Naive thymus-derived CD4-positive, alpha-beta T cell (primary cell): Measurements from ENCODE around the gene CFAP410. TPM values are rescaled to one million over a fixed set of nuclear protein-coding genes. Genes with fewer than 3 reads are reported as not detected.
A peak's percentile ranks its signal among the peaks of the same experiment; 100 is the strongest.

Experiments used
- ATAC-seq: fragments of 150-1000 bp; cut with Tn5 transposase; 2 replicates; pipeline ENCODE4 v1.10.0; 2021; ENCODE audit warnings: mild to moderate bottlenecking, moderate library complexity
- CTCF ChIA-PET: fragments of 350-600 bp; sonication (Branson Sonifier 250); formaldehyde crosslinking; loops from one replicate; lab custom pipeline; 2021; ENCODE audit warnings: antibody characterized with exemption; lab: Charles Lee
- POLR2A ChIA-PET: fragments of 350-600 bp; sonication (Branson Sonifier 250); formaldehyde crosslinking; loops from one replicate; lab custom pipeline; 2021; ENCODE audit warnings: antibody characterized with exemption, inconsistent platforms; lab: Charles Lee
- DNase-seq, 9 donors: peaks; one replicate each; pipeline versions ENCODE4 v3.0.0 to v3.0.0-alpha.2; 2020 to 2022; ENCODE audit warnings: mixed read lengths in 1 of 9
- H3K27ac ChIP-seq: one replicate; pipeline ENCODE4 v1.7.0; 2013; ENCODE audit warnings: mild to moderate bottlenecking, low read depth, low read length, moderate library complexity
- H3K27me3 ChIP-seq, 2 donors: one replicate each; pipeline ENCODE4 v1.7.0; 2013; ENCODE audit warnings: low read length in 2 of 2, mild to moderate bottlenecking in 2 of 2, moderate library complexity in 2 of 2; ENCODE audit not compliant: control insufficient read depth in 2 of 2, insufficient read depth in 2 of 2
- H3K36me3 ChIP-seq, 3 experiments: 1 replicate in 2 of 3; 2 replicates in 1 of 3; pipeline ENCODE4 v1.7.0; 2013; ENCODE audit warnings: low read length in 3 of 3, mild to moderate bottlenecking in 3 of 3, moderate library complexity in 1 of 3; ENCODE audit not compliant: insufficient read depth in 3 of 3, control insufficient read depth in 2 of 3
- H3K4me1 ChIP-seq, 2 donors: one replicate each; pipeline ENCODE4 v1.7.0; 2013; ENCODE audit warnings: low read length in 2 of 2, mild to moderate bottlenecking in 2 of 2, moderate library complexity in 1 of 2; ENCODE audit not compliant: control insufficient read depth in 2 of 2, insufficient read depth in 2 of 2
- H3K4me3 ChIP-seq: 2 replicates; pipeline ENCODE4 v1.7.0; 2013; ENCODE audit warnings: mild to moderate bottlenecking, low read length
- H3K9me3 ChIP-seq, 3 experiments: 1 replicate in 2 of 3; 2 replicates in 1 of 3; pipeline ENCODE4 v1.7.0; 2013; ENCODE audit warnings: low read length in 3 of 3; ENCODE audit not compliant: control insufficient read depth in 2 of 3
- H3K27ac Mint-ChIP-seq, 9 donors: one replicate each; pipeline ENCODE4 v1.8.0; 2020 to 2022; ENCODE audit warnings: mixed read lengths in 9 of 9, mild to moderate bottlenecking in 8 of 9, moderate library complexity in 5 of 9, inconsistent platforms in 2 of 9
- H3K27me3 Mint-ChIP-seq, 5 donors: one replicate each; pipeline ENCODE4 v1.8.0; 2021 to 2022; ENCODE audit warnings: mixed read lengths in 5 of 5, mild to moderate bottlenecking in 1 of 5
- H3K36me3 Mint-ChIP-seq, 5 donors: one replicate each; pipeline ENCODE4 v1.8.0; 2020 to 2022; ENCODE audit warnings: mixed read lengths in 5 of 5, mild to moderate bottlenecking in 3 of 5, inconsistent platforms in 1 of 5
- H3K4me1 Mint-ChIP-seq, 7 donors: one replicate each; pipeline ENCODE4 v1.8.0; 2020 to 2022; ENCODE audit warnings: mixed read lengths in 7 of 7, mild to moderate bottlenecking in 3 of 7, inconsistent platforms in 1 of 7
- H3K4me3 Mint-ChIP-seq, 10 donors: one replicate each; pipeline ENCODE4 v1.8.0; 2020 to 2022; ENCODE audit warnings: mild to moderate bottlenecking in 10 of 10, mixed read lengths in 10 of 10, moderate library complexity in 6 of 10, inconsistent platforms in 2 of 10
- H3K9me3 Mint-ChIP-seq, 11 donors: one replicate each; pipeline ENCODE4 v1.8.0; 2020 to 2022; ENCODE audit warnings: mixed read lengths in 11 of 11, mild to moderate bottlenecking in 4 of 11, inconsistent platforms in 1 of 11, moderate library complexity in 1 of 11
- intact Hi-C, 2 donors: fragments of 100-400 bp; cut with micrococcal nuclease; formaldehyde crosslinking; loops; one replicate each; pipeline ENCODE4 v1.15.1; 2023
- polyA plus RNA-seq, 2 donors: library from polyadenylated mRNA; unstranded; fragments of 300-500 nt; fragmentation: Illumina TruSeq; gene quantifications; one replicate each; pipeline ENCODE4 v1.2.3, GENCODE V29; 2021
- total RNA-seq, 6 experiments: library from RNA in 5 of 6; stranded (reverse) in 5 of 6; gene quantifications; 1 replicate in 5 of 6; 2 replicates in 1 of 6; pipeline ENCODE4 v1.2.3 and lab custom pipeline; 2021 to 2026

CFAP410 gene
- total and polyA plus RNA-seq, 7 experiments from 2014 or later = 20.8 to 66.7 (median 46.9) TPM

DNA sequence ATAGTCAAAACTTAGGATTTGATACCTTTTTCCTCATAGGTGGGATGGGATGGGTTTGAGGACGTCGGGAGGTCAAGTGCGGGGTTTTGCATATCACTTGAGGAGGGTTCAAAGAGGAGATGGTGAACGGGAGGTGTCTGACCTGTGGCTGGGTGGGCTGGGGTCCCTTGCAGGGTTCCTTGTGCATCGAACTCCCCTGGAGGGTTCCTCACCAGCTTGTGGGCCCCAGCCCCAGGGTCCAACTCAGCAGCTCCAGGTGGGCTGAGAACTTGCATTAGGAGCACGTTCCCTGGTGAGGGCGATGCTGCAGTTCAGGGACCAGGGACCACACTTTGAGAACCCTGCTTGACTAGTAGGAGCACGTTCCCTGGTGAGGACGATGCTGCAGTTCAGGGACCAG lies 37.4 kb upstream of the CFAP410 start:
- ChIA-PET CTCF (no interaction called here), POLR2A (interaction anchor here (0.7 kb wide), 1 partner anchor 73 kb away, joined by 3 read pairs; no protein-coding TSS in a partner anchor)
- peaks cover 16 to 17% of the 10 kb centered on the region in 2 donors for H3K4me1 ChIP-seq
- DNase-seq (no peak), ATAC-seq (no peak)
- no peaks in the 10 kb centered on the region for H3K27me3 ChIP-seq
- intact Hi-C loops = no loop called here
- Mint-ChIP-seq H3K27me3 (no peaks in the 10 kb centered on the region), H3K4me1 (peaks cover 11 to 38% (median 27%) of the 10 kb centered on the region in 7 donors), H3K36me3 (peaks cover 0 to 60% (median 7%) of the 10 kb centered on the region in 5 donors), H3K9me3 (peaks cover 0 to 3% (median 0%) of the 10 kb centered on the region in 11 donors), H3K27ac (no peak overlapping the region), H3K4me3 (peak overlapping the region in 1 of 10 donors; percentile 70)
- no peak overlapping the region for H3K4me3 ChIP-seq
- no peaks in the 10 kb centered on the region for H3K9me3 ChIP-seq
- H3K36me3 ChIP-seq = no peaks in the 10 kb centered on the region
- no peak overlapping the region for H3K27ac ChIP-seq

GRCh38 chr21:44375761-44376241 lies 36.6 kb upstream of the CFAP410 start:
- intact Hi-C loops = no loop called here
- peaks cover 11 to 33% (median 27%) of the 10 kb centered on the region in 7 donors for H3K4me1 Mint-ChIP-seq
- CTCF ChIA-PET = no interaction called here
- POLR2A ChIA-PET = no interaction called here
- peaks cover 0 to 3% (median 0%) of the 10 kb centered on the region in 11 donors for H3K9me3 Mint-ChIP-seq
- peak overlapping the region in 1 of 9 donors; percentile 45 for H3K27ac Mint-ChIP-seq
- H3K9me3 ChIP-seq = no peaks in the 10 kb centered on the region
- H3K4me3 Mint-ChIP-seq = peak overlapping the region in 8 of 10 donors; percentile 33 to 82 (median 59)
- H3K27me3 ChIP-seq = no peaks in the 10 kb centered on the region
- peaks cover 16 to 17% of the 10 kb centered on the region in 2 donors for H3K4me1 ChIP-seq
- no peaks in the 10 kb centered on the region for H3K27me3 Mint-ChIP-seq
- H3K36me3 ChIP-seq = no peaks in the 10 kb centered on the region
- no peak overlapping the region for H3K27ac ChIP-seq
- ATAC-seq (peak; percentile 24), DNase-seq (no peak)
- no peak overlapping the region for H3K4me3 ChIP-seq
- peaks cover 0 to 57% (median 7%) of the 10 kb centered on the region in 5 donors for H3K36me3 Mint-ChIP-seq

- Histone ChIP-seq H3K36me3 (no peaks in the 10 kb centered on the region), H3K27me3 (no peaks in the 10 kb centered on the region), H3K9me3 (no peaks in the 10 kb centered on the region), H3K4me1 (peaks cover 16 to 17% of the 10 kb centered on the region in 2 donors), H3K27ac (no peak overlapping the region), H3K4me3 (peak overlapping the region; percentile 2)
- Mint-ChIP-seq H3K36me3 (peaks cover 0 to 56% (median 7%) of the 10 kb centered on the region in 5 donors), H3K27ac (peak overlapping the region in 5 of 9 donors; percentile 5 to 45 (median 39)), H3K4me3 (peak overlapping the region in 9 of 10 donors; percentile 33 to 82 (median 49)), H3K27me3 (no peaks in the 10 kb centered on the region), H3K9me3 (peaks cover 0 to 3% (median 0%) of the 10 kb centered on the region in 11 donors), H3K4me1 (peaks cover 11 to 30% (median 27%) of the 10 kb centered on the region in 7 donors)
- ChIA-PET CTCF (no interaction called here), POLR2A (no interaction called here)
- ATAC-seq (peak; percentile 87), DNase-seq (peak in 2 of 9 donors; percentile 18 to 27)
- intact Hi-C loops = no loop called here
Measured at GRCh38 chr21:44375281-44375651, 36.1 kb upstream of the CFAP410 start.

GRCh38 chr21:44374601-44375280 lies 35.6 kb upstream of the CFAP410 start:
- no peaks in the 10 kb centered on the region for H3K27me3 ChIP-seq
- Mint-ChIP-seq H3K27ac (peak overlapping the region in 5 of 9 donors; percentile 5 to 45 (median 39)), H3K4me1 (peaks cover 11 to 30% (median 27%) of the 10 kb centered on the region in 7 donors), H3K9me3 (peaks cover 0 to 3% (median 0%) of the 10 kb centered on the region in 11 donors), H3K36me3 (peaks cover 0 to 52% (median 7%) of the 10 kb centered on the region in 5 donors), H3K27me3 (no peaks in the 10 kb centered on the region), H3K4me3 (peak overlapping the region in 9 of 10 donors; percentile 33 to 82 (median 49))
- CTCF ChIA-PET = no interaction called here
- H3K9me3 ChIP-seq = no peaks in the 10 kb centered on the region
- no peaks in the 10 kb centered on the region for H3K36me3 ChIP-seq
- POLR2A ChIA-PET = no interaction called here
- intact Hi-C loops = no loop called here
- no peak overlapping the region for H3K27ac ChIP-seq
- ATAC-seq = no peak
- peaks cover 16 to 17% of the 10 kb centered on the region in 2 donors for H3K4me1 ChIP-seq
- H3K4me3 ChIP-seq = peak overlapping the region; percentile 2
- no peak for DNase-seq

- Mint-ChIP-seq H3K27ac (peak overlapping the region in 1 of 9 donors; percentile 36), H3K4me3 (no peak overlapping the region)
- CTCF ChIA-PET = no interaction called here
Measured at GRCh38 chr21:44372616-44373015, 33.4 kb upstream of the CFAP410 start.

GRCh38 chr21:44371596-44371995 lies 32.4 kb upstream of the CFAP410 start:
- no peak overlapping the region for H3K4me3 ChIP-seq
- no peaks in the 10 kb centered on the region for H3K27me3 ChIP-seq
- peaks cover 16 to 17% of the 10 kb centered on the region in 2 donors for H3K4me1 ChIP-seq
- peaks cover 16 to 32% (median 26%) of the 10 kb centered on the region in 7 donors for H3K4me1 Mint-ChIP-seq
- no peaks in the 10 kb centered on the region for H3K36me3 ChIP-seq
- H3K27ac ChIP-seq = no peak overlapping the region
- peaks cover 0 to 3% (median 0%) of the 10 kb centered on the region in 11 donors for H3K9me3 Mint-ChIP-seq
- H3K27ac Mint-ChIP-seq = no peak overlapping the region
- no peak overlapping the region for H3K4me3 Mint-ChIP-seq
- ATAC-seq = no peak
- no peaks in the 10 kb centered on the region for H3K9me3 ChIP-seq
- intact Hi-C loops = no loop called here
- DNase-seq = no peak
- peaks cover 4 to 47% (median 5%) of the 10 kb centered on the region in 5 donors for H3K36me3 Mint-ChIP-seq
- POLR2A ChIA-PET = no interaction called here
- H3K27me3 Mint-ChIP-seq = no peaks in the 10 kb centered on the region
- CTCF ChIA-PET = no interaction called here

More at GRCh38 chr21:44372616-44373015, 33.4 kb upstream of the CFAP410 start:
- Mint-ChIP-seq H3K4me1 (peaks cover 16 to 32% (median 27%) of the 10 kb centered on the region in 7 donors), H3K27me3 (no peaks in the 10 kb centered on the region), H3K36me3 (peaks cover 4 to 51% (median 5%) of the 10 kb centered on the region in 5 donors), H3K9me3 (peaks cover 0 to 3% (median 0%) of the 10 kb centered on the region in 11 donors)
- no peaks in the 10 kb centered on the region for H3K9me3 ChIP-seq
- ATAC-seq (no peak), DNase-seq (no peak)
- H3K27me3 ChIP-seq = no peaks in the 10 kb centered on the region
- peaks cover 16 to 17% of the 10 kb centered on the region in 2 donors for H3K4me1 ChIP-seq
- no peaks in the 10 kb centered on the region for H3K36me3 ChIP-seq
- no peak overlapping the region for H3K27ac ChIP-seq
- POLR2A ChIA-PET = no interaction called here
- intact Hi-C loops = no loop called here
- no peak overlapping the region for H3K4me3 ChIP-seq
